HCT116 (cell line): ENCODE results near the gene ADAM15. TPM values are rescaled to one million over a fixed set of nuclear protein-coding genes. Genes with fewer than 3 reads are reported as not detected.
A peak's percentile ranks its signal among the peaks of the same experiment; 100 is the strongest.

ENCODE experiments used
- ATAC-seq: fragments of 200-7000 bp; cut with Tn5 transposase; 2 replicates; pipeline ENCODE4 v1.9.1; 2020; ENCODE audit warnings: mild to moderate bottlenecking, moderate library complexity
- BruUV-seq: library from RNA; stranded (reverse); fragments of 400-500 nt; replicated peaks from 2 replicates; lab custom pipeline; 2021; lab: Mats Ljungman, UMichigan
- CTCF ChIA-PET: fragments of 300-600 bp; sonication (Branson Sonifier 250); formaldehyde crosslinking; loops from one replicate; lab custom pipeline; 2021; ENCODE audit warnings: antibody characterized with exemption; lab: Charles Lee
- POLR2A ChIA-PET: fragments of 300-600, 350-600 bp; sonication (Branson Sonifier 250); formaldehyde crosslinking; loops from one replicate; lab custom pipeline; 2021; ENCODE audit warnings: antibody characterized with exemption; lab: Charles Lee
- RAD21 ChIA-PET, 2 experiments: fragments of 300-600 bp; sonication (Branson Sonifier 250); formaldehyde crosslinking; loops; one replicate each; lab custom pipeline; 2023; ENCODE audit warnings: low total read pairs in 2 of 2; ENCODE audit not compliant: uncharacterized antibody in 2 of 2, unreplicated experiment in 2 of 2, low non-redundant PET in 1 of 2; lab: Charles Lee
- DNase-seq: peaks from one replicate; pipeline ENCODE4 v3.0.0-alpha.2; 2010; ENCODE audit warnings: low read depth, low spot score
- H2AFZ ChIP-seq: fragments of 200-600 bp; shearing (Covaris generic), sonication (generic); 2 replicates; pipeline ENCODE4 v1.6.1; 2017; ENCODE audit warnings: low read depth, mixed run types, mixed read lengths, antibody characterized with exemption, low read length; ENCODE audit not compliant: poor library complexity, severe bottlenecking
- H3K27ac ChIP-seq: 2 replicates; pipeline ENCODE4 v1.5.1; 2012; ENCODE audit warnings: low read depth, low read length
- H3K27me3 ChIP-seq: fragments of 200-600 bp; sonication (generic); 2 replicates; pipeline ENCODE4 v1.6.1; 2016; ENCODE audit warnings: mixed run types, low read length, mixed read lengths; ENCODE audit not compliant: insufficient read depth
- H3K36me3 ChIP-seq, 2 experiments: fragments of 200-500 bp in 1 of 2; fragments of 200-600 bp in 1 of 2; sonication (Bioruptor generic) in 1 of 2; sonication (generic) in 1 of 2; 2 replicates each; pipeline versions ENCODE4 v1.5.1 to v1.6.1; 2014 to 2016; ENCODE audit warnings: low read length in 2 of 2, inconsistent platforms in 1 of 2, mixed read lengths in 1 of 2, mixed run types in 1 of 2; ENCODE audit not compliant: insufficient read depth in 2 of 2, control insufficient read depth in 1 of 2
- H3K4me1 ChIP-seq, 2 experiments: fragments of 200-600 bp in 1 of 2; sonication (generic) in 1 of 2; 2 replicates each; pipeline versions ENCODE4 v1.5.1 to v1.6.1; 2012 to 2017; ENCODE audit warnings: low read length in 2 of 2, inconsistent platforms in 1 of 2, mild to moderate bottlenecking in 1 of 2, mixed read lengths in 1 of 2, mixed run types in 1 of 2, moderate library complexity in 1 of 2; ENCODE audit not compliant: insufficient read depth in 2 of 2, control insufficient read depth in 1 of 2
- H3K4me2 ChIP-seq: fragments of 200-600 bp; sonication (generic); 2 replicates; pipeline ENCODE4 v1.6.1; 2017; ENCODE audit warnings: mixed run types, low read length, mixed read lengths
- H3K4me3 ChIP-seq, 2 experiments: fragments of 200-600 bp in 1 of 2; sonication (generic) in 1 of 2; replicated peaks in 1 of 2; 2 replicates each; pipeline ENCODE4 v1.5.1; 2011 to 2016; ENCODE audit warnings: low read length in 2 of 2, control low read depth in 1 of 2, low read depth in 1 of 2, mild to moderate bottlenecking in 1 of 2, mixed read lengths in 1 of 2, mixed run types in 1 of 2
- H3K79me2 ChIP-seq: fragments of 200-600 bp; sonication (generic); 2 replicates; pipeline ENCODE4 v1.6.1; 2017; ENCODE audit warnings: mild to moderate bottlenecking, mixed run types, low read length, moderate library complexity, mixed read lengths; ENCODE audit not compliant: insufficient read depth
- H3K9ac ChIP-seq: fragments of 200-600 bp; sonication (generic); 2 replicates; pipeline ENCODE4 v1.6.1; 2016; ENCODE audit warnings: low read length, mixed read lengths
- H3K9me2 ChIP-seq: fragments of 200-600 bp; sonication (generic), shearing (Covaris generic); 2 replicates; pipeline ENCODE4 v1.6.1; 2017; ENCODE audit warnings: mixed run types, mild to moderate bottlenecking, moderate library complexity; ENCODE audit not compliant: insufficient read depth
- H3K9me3 ChIP-seq, 2 experiments: fragments of 200-500 bp in 1 of 2; fragments of 200-600 bp in 1 of 2; sonication (Bioruptor generic) in 1 of 2; sonication (generic) in 1 of 2; 2 replicates each; pipeline ENCODE4 v1.6.1; 2014 to 2017; ENCODE audit warnings: low read length in 2 of 2, mixed read lengths in 2 of 2, inconsistent platforms in 1 of 2, low read depth in 1 of 2, mild to moderate bottlenecking in 1 of 2, mixed run types in 1 of 2, moderate library complexity in 1 of 2; ENCODE audit not compliant: control insufficient read depth in 1 of 2, insufficient read depth in 1 of 2
- H4K20me1 ChIP-seq: fragments of 200-600 bp; sonication (generic), shearing (Covaris generic); 2 replicates; pipeline ENCODE4 v1.6.1; 2017; ENCODE audit warnings: mixed run types, mild to moderate bottlenecking, moderate library complexity; ENCODE audit not compliant: insufficient read depth
- CBX3 ChIP-seq: IDR thresholded peaks from 2 replicates; pipeline ENCODE4 v1.6.1; 2012; ENCODE audit warnings: low read depth
- CEBPB ChIP-seq: IDR thresholded peaks from 2 replicates; pipeline ENCODE4 v1.6.1; 2012; ENCODE audit warnings: low read depth
- EGR1 ChIP-seq: IDR thresholded peaks from 2 replicates; pipeline ENCODE4 v1.6.1; 2012; ENCODE audit warnings: low read depth
- ELF1 ChIP-seq: IDR thresholded peaks from 2 replicates; pipeline ENCODE4 v1.6.1; 2012; ENCODE audit warnings: low read depth, borderline replicate concordance
- EZH2 ChIP-seq: fragments of 200-600 bp; sonication (generic); IDR thresholded peaks from 2 replicates; pipeline ENCODE4 v1.6.1; 2017; ENCODE audit warnings: antibody characterized with exemption, mixed run types
- MAX ChIP-seq: IDR thresholded peaks from 2 replicates; pipeline ENCODE4 v1.6.1; 2012
- POLR2A ChIP-seq: IDR thresholded peaks from 2 replicates; pipeline ENCODE4 v1.7.0; 2011; ENCODE audit warnings: borderline replicate concordance; ENCODE audit not compliant: insufficient read depth, insufficient read length; ENCODE audit errors: extremely low read depth
- RAD21 ChIP-seq: IDR thresholded peaks from 2 replicates; pipeline ENCODE4 v1.6.1; 2012; ENCODE audit warnings: low read depth, mild to moderate bottlenecking
- SP1 ChIP-seq: IDR thresholded peaks from 2 replicates; pipeline ENCODE4 v1.6.1; 2012; ENCODE audit warnings: low read depth
- SRF ChIP-seq: IDR thresholded peaks from 2 replicates; pipeline ENCODE4 v1.6.1; 2012; ENCODE audit warnings: low read depth
- intact Hi-C: fragments of 100-400 bp; cut with micrococcal nuclease; formaldehyde crosslinking; loops from 2 replicates; pipeline ENCODE4 v1.10.0; 2022
- total RNA-seq: library from RNA; stranded (reverse); gene quantifications from one replicate; pipeline ENCODE4 v1.2.1, GENCODE V29; 2021; ENCODE audit not compliant: unreplicated experiment
- TF ChIP-seq, protein P1 (sequence below): IDR thresholded peaks from 2 replicates; pipeline ENCODE4 v1.6.1; 2012

ADAM15 gene
- total RNA-seq, 1 experiment from 2014 or later, result 149 TPM

- Histone ChIP-seq H3K79me2 (no peaks in the 10 kb centered on the region), H3K9me2 (no peaks in the 10 kb centered on the region), H3K27me3 (no peaks in the 10 kb centered on the region), H4K20me1 (no peaks in the 10 kb centered on the region), H3K4me3 (no peak overlapping the region; a peak in 1 of 4 replicates), H3K4me1 (peaks cover 12 to 29% of the 10 kb centered on the region in 2 experiments; a peak in 3 of 4 replicates), H3K9me3 (no peaks in the 10 kb centered on the region), H3K36me3 (no peaks in the 10 kb centered on the region), H3K4me2 (no peak overlapping the region; the same call in 1 of the 2 replicates), H2AFZ (no peak overlapping the region), H3K27ac (no peak overlapping the region), H3K9ac (no peak overlapping the region)
- RAD21 ChIA-PET, result interaction anchor here (0.8 to 2.0 kb wide), 4 partner anchors 69 to 81 kb away, joined by 3 to 35 read pairs (median 14); partner anchors contain the start of gene KRTCAP2 (in 1 of the 2)
- no peak for TF ChIP-seq CBX3
- TF ChIP-seq POLR2A, result peak; percentile 6
- ATAC-seq (no peak), DNase-seq (no peak)
- CTCF ChIA-PET, result interaction anchor here (0.6 to 5.9 kb wide), 15 partner anchors 16 to 135 kb away, joined by 3 to 163 read pairs (median 6); partner anchors contain the start of genes EFNA1, KRTCAP2 and TRIM46
- intact Hi-C loops, result loop anchor here (10.0 kb wide), 1 partner anchor 503 kb away; no protein-coding TSS in a partner anchor
- BruUV-seq, result no TSS peak
- POLR2A ChIA-PET, result interaction anchor here (0.7 to 1.5 kb wide), 5 partner anchors 31 to 81 kb away, joined by 3 to 9 read pairs (median 4); partner anchors contain the start of genes DPM3 and KRTCAP2
Measured at GRCh38 chr1:155092131-155092530, 41.0 kb downstream of the ADAM15 start.

DNA sequence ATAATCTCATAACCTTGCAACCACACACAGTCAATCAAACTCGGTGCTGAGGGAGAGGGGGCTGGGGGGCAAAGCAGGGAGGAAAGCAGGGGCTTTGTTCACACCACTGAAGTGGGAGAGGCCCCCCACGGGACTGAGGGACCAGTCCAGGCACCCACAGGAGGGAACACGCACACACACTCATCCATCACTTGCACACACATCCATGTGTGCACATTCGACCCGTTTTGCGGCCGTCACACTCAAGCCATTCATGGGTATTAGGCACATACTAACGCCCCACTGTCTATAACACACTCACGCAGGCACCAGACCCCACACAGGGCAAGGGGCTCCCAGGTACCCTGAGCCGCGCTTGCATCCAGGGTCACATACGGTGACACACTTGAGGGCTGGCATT is 41.5 kb downstream of the ADAM15 start:
- peaks cover 12 to 29% of the 10 kb centered on the region in 2 experiments; a peak in 3 of 4 replicates for H3K4me1 ChIP-seq
- TF ChIP-seq EZH2 (no peak), POLR2A (no peak), ELF1 (no peak), SP1 (no peak), EGR1 (no peak), RAD21 (no peak), MAX (no peak), CEBPB (no peak), SRF (no peak)
- TF ChIP-seq, protein P1, sequence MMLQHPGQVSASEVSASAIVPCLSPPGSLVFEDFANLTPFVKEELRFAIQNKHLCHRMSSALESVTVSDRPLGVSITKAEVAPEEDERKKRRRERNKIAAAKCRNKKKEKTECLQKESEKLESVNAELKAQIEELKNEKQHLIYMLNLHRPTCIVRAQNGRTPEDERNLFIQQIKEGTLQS, result no peak
- no peak overlapping the region for H3K4me3 ChIP-seq
- H3K9ac ChIP-seq, result no peak overlapping the region
- ATAC-seq (no peak), DNase-seq (no peak)
- RAD21 ChIA-PET, result interaction anchor here (1.9 to 2.0 kb wide), 2 partner anchors 75 kb away, joined by 23 to 35 read pairs; no protein-coding TSS in a partner anchor
- intact Hi-C loops, result loop anchor here (10.0 kb wide), 1 partner anchor 502 kb away; no protein-coding TSS in a partner anchor
- no peaks in the 10 kb centered on the region for H3K27me3 ChIP-seq
- H2AFZ ChIP-seq, result no peak overlapping the region
- H3K36me3 ChIP-seq, result no peaks in the 10 kb centered on the region
- no peak overlapping the region for H3K27ac ChIP-seq
- POLR2A ChIA-PET, result no interaction called here
- H4K20me1 ChIP-seq, result no peaks in the 10 kb centered on the region
- H3K9me3 ChIP-seq, result no peaks in the 10 kb centered on the region
- no peaks in the 10 kb centered on the region for H3K79me2 ChIP-seq
- no peaks in the 10 kb centered on the region for H3K9me2 ChIP-seq
- H3K4me2 ChIP-seq, result no peak overlapping the region
- no TSS peak for BruUV-seq
- CTCF ChIA-PET, result interaction anchor here (5.9 kb wide), 1 partner anchor 74 kb away, joined by 163 read pairs; no protein-coding TSS in a partner anchor
